H1 (cell line): ENCODE measurements around the gene SCGB1D2. TPM values are rescaled to one million over a fixed set of nuclear protein-coding genes. Genes with fewer than 3 reads are reported as not detected.

Source experiments
- CTCF ChIA-PET: fragments of 300-600 bp; sonication (Branson Sonifier 250); formaldehyde crosslinking; loops from one replicate; lab custom pipeline; 2021; ENCODE audit not compliant: partially characterized antibody; lab: Charles Lee
- POLR2A ChIA-PET: fragments of 300-600 bp; sonication (Branson Sonifier 250); formaldehyde crosslinking; loops from one replicate; lab custom pipeline; 2021; ENCODE audit warnings: inconsistent platforms; ENCODE audit not compliant: partially characterized antibody; lab: Charles Lee
- DNase-seq, 2 experiments: peaks; one replicate each; pipeline versions ENCODE4 v3.0.0 to v3.0.0-alpha.2; 2010 to 2022; ENCODE audit warnings: low spot score in 2 of 2, low read depth in 1 of 2, mixed read lengths in 1 of 2
- FAIRE-seq: peaks from 2 replicates; lab custom pipeline; 2011; peaks lifted over from hg19 to GRCh38; lab: Jason Lieb, UNC
- H2AFZ ChIP-seq: 2 replicates; pipeline ENCODE4 v1.8.1; 2012; ENCODE audit warnings: low read length, inconsistent platforms
- H2AK5ac ChIP-seq: 2 replicates; pipeline ENCODE4 v1.6.1; 2013; ENCODE audit warnings: low read depth, low read length
- H2BK120ac ChIP-seq: replicated peaks from 2 replicates; pipeline ENCODE3; 2013; ENCODE audit warnings: low read depth, low read length, inconsistent platforms
- H2BK12ac ChIP-seq: 2 replicates; pipeline ENCODE4 v1.6.1; 2013; ENCODE audit warnings: low read depth, low read length
- H2BK15ac ChIP-seq: 2 replicates; pipeline ENCODE4 v1.6.1; 2013; ENCODE audit warnings: low read length
- H2BK20ac ChIP-seq: 2 replicates; pipeline ENCODE4 v1.6.1; 2013; ENCODE audit warnings: low read length
- H2BK5ac ChIP-seq: 2 replicates; pipeline ENCODE4 v1.6.1; 2013; ENCODE audit warnings: low read depth, low read length
- H3K14ac ChIP-seq: 2 replicates; pipeline ENCODE4 v1.6.1; 2013; ENCODE audit warnings: inconsistent platforms; ENCODE audit not compliant: insufficient read length
- H3K18ac ChIP-seq: 2 replicates; pipeline ENCODE4 v1.6.1; 2013; ENCODE audit warnings: low read length; ENCODE audit errors: extremely low read depth
- H3K23ac ChIP-seq: 2 replicates; pipeline ENCODE4 v1.6.1; 2013; ENCODE audit warnings: inconsistent platforms; ENCODE audit not compliant: insufficient read length
- H3K23me2 ChIP-seq: 2 replicates; pipeline ENCODE4 v1.6.1; 2013; ENCODE audit warnings: low read depth, low read length
- H3K27ac ChIP-seq: 2 replicates; pipeline ENCODE4 v1.6.1; 2011; ENCODE audit warnings: low read depth, low read length, inconsistent platforms
- H3K27me3 ChIP-seq, 4 experiments: replicated peaks in 1 of 4; 1 replicate in 1 of 4; 2 replicates in 3 of 4; pipeline versions ENCODE4 v1.6.1 to v1.8.1; 2011 to 2013; ENCODE audit warnings: low read length in 3 of 4, mild to moderate bottlenecking in 3 of 4, inconsistent platforms in 2 of 4, mixed read lengths in 2 of 4, moderate library complexity in 1 of 4; ENCODE audit not compliant: control insufficient read depth in 3 of 4, insufficient read depth in 3 of 4; ENCODE audit errors: extremely low read depth in 1 of 4
- H3K36me3 ChIP-seq, 4 experiments: 2 replicates each; pipeline versions ENCODE4 v1.6.1 to v1.8.1; 2011 to 2013; ENCODE audit warnings: mild to moderate bottlenecking in 4 of 4, low read length in 3 of 4, moderate library complexity in 2 of 4, control low read depth in 1 of 4, inconsistent platforms in 1 of 4; ENCODE audit not compliant: insufficient read depth in 4 of 4, control insufficient read depth in 2 of 4
- H3K4ac ChIP-seq: replicated peaks from 2 replicates; pipeline ENCODE3; 2013; ENCODE audit warnings: low read length, low read depth, mixed read lengths, inconsistent platforms; ENCODE audit not compliant: insufficient read length
- H3K4me1 ChIP-seq, 4 experiments: replicated peaks in 1 of 4; 1 replicate in 1 of 4; 2 replicates in 3 of 4; pipeline versions ENCODE4 v1.6.1 to v1.8.1; 2011 to 2013; ENCODE audit warnings: low read length in 3 of 4, inconsistent platforms in 2 of 4, mixed read lengths in 1 of 4; ENCODE audit not compliant: insufficient read depth in 4 of 4, control insufficient read depth in 3 of 4
- H3K4me2 ChIP-seq, 2 experiments: 2 replicates each; pipeline versions ENCODE4 v1.6.1 to v1.8.1; 2011 to 2013; ENCODE audit warnings: low read depth in 2 of 2, low read length in 2 of 2, control low read depth in 1 of 2, inconsistent platforms in 1 of 2, mild to moderate bottlenecking in 1 of 2; ENCODE audit not compliant: insufficient read depth in 1 of 2
- H3K4me3 ChIP-seq, 4 experiments: fragments of 200-600, 300-600 bp in 1 of 4; sonication (generic), shearing (Covaris generic), sonication (Bioruptor Twin) in 1 of 4; 2 replicates each; pipeline versions ENCODE4 v1.5.1 to v1.8.1; 2011 to 2016; ENCODE audit warnings: low read length in 4 of 4, low read depth in 3 of 4, control low read depth in 2 of 4, inconsistent platforms in 2 of 4, mild to moderate bottlenecking in 2 of 4, mixed read lengths in 1 of 4, moderate library complexity in 1 of 4; ENCODE audit not compliant: insufficient read depth in 2 of 4; ENCODE audit errors: extremely low read depth in 1 of 4
- H3K56ac ChIP-seq: replicated peaks from 2 replicates; pipeline ENCODE3; 2013; ENCODE audit warnings: low read depth, mild to moderate bottlenecking, mixed read lengths, low read length, inconsistent platforms; ENCODE audit not compliant: insufficient read length
- H3K79me1 ChIP-seq: 2 replicates; pipeline ENCODE4 v1.6.1; 2013; ENCODE audit warnings: low read depth, low read length, control low read depth
- H3K79me2 ChIP-seq, 2 experiments: 2 replicates each; pipeline versions ENCODE4 v1.6.1 to v1.8.1; 2012 to 2013; ENCODE audit warnings: low read length in 2 of 2, mild to moderate bottlenecking in 2 of 2, inconsistent platforms in 1 of 2; ENCODE audit not compliant: insufficient read depth in 2 of 2, control insufficient read depth in 1 of 2
- H3K9ac ChIP-seq, 4 experiments: replicated peaks in 1 of 4; 1 replicate in 1 of 4; 2 replicates in 3 of 4; pipeline versions ENCODE4 v1.6.1 to v1.8.1; 2011 to 2013; ENCODE audit warnings: low read depth in 3 of 4, low read length in 3 of 4, control low read depth in 2 of 4, mild to moderate bottlenecking in 2 of 4, moderate library complexity in 2 of 4, inconsistent platforms in 1 of 4; ENCODE audit errors: extremely low read depth in 1 of 4
- H3K9me3 ChIP-seq, 2 experiments: 2 replicates each; pipeline versions ENCODE4 v1.6.1 to v1.8.1; 2012 to 2013; ENCODE audit warnings: mild to moderate bottlenecking in 2 of 2, moderate library complexity in 2 of 2, control low read depth in 1 of 2, inconsistent platforms in 1 of 2, low read depth in 1 of 2, low read length in 1 of 2, mixed read lengths in 1 of 2; ENCODE audit not compliant: insufficient read depth in 2 of 2
- H4K20me1 ChIP-seq, 2 experiments: replicated peaks in 1 of 2; 2 replicates each; pipeline versions ENCODE3 to v1.8.1; 2011 to 2013; ENCODE audit warnings: inconsistent platforms in 2 of 2, low read length in 2 of 2, mild to moderate bottlenecking in 1 of 2; ENCODE audit not compliant: insufficient read depth in 2 of 2, control insufficient read depth in 1 of 2
- H4K5ac ChIP-seq: 2 replicates; pipeline ENCODE4 v1.6.1; 2013; ENCODE audit warnings: low read length, low read depth, mixed read lengths, inconsistent platforms; ENCODE audit not compliant: insufficient read length
- H4K8ac ChIP-seq: 2 replicates; pipeline ENCODE4 v1.8.0; 2013; ENCODE audit warnings: mild to moderate bottlenecking, moderate library complexity, low read length, inconsistent platforms; ENCODE audit not compliant: insufficient read depth; ENCODE audit errors: extremely low read depth
- H4K91ac ChIP-seq: replicated peaks from 2 replicates; pipeline ENCODE3; 2013; ENCODE audit warnings: low read length, mixed read lengths, inconsistent platforms; ENCODE audit not compliant: insufficient read length
- ASH2L ChIP-seq: fragments of 200-600, 300-600 bp; sonication (generic); IDR thresholded peaks from one replicate; pipeline ENCODE4 v1.7.1; 2017; ENCODE audit warnings: low read length
- BCL11A ChIP-seq, 2 experiments: IDR thresholded peaks; one replicate each; pipeline ENCODE4 v1.6.1; 2011; ENCODE audit warnings: low read depth in 2 of 2, low read length in 2 of 2, mild to moderate bottlenecking in 2 of 2
- CBX8 ChIP-seq: fragments of 300-800, 300-1000 bp; sonication (generic); IDR thresholded peaks from 2 replicates; pipeline ENCODE4 v1.7.1; 2016; ENCODE audit warnings: low read depth, low read length, borderline replicate concordance
- CREB1 ChIP-seq: IDR thresholded peaks from 2 replicates; pipeline ENCODE4 v1.6.1; 2012; ENCODE audit warnings: inconsistent platforms
- CTBP2 ChIP-seq: IDR thresholded peaks from 2 replicates; pipeline ENCODE4 v1.7.0; 2011; ENCODE audit warnings: borderline replicate concordance, mild to moderate bottlenecking, moderate library complexity, mixed read lengths, low read length; ENCODE audit not compliant: insufficient read depth, insufficient read length
- EZH2 ChIP-seq: fragments of 200-600 bp; sonication (generic); IDR thresholded peaks from 2 replicates; pipeline ENCODE4 v1.7.1; 2012; ENCODE audit warnings: low read depth, mild to moderate bottlenecking, moderate library complexity, low read length, inconsistent platforms; ENCODE audit not compliant: severe bottlenecking
- HDAC2 ChIP-seq, 2 experiments: fragments of 300-600 bp in 1 of 2; sonication (generic) in 1 of 2; IDR thresholded peaks; 2 replicates each; pipeline ENCODE4 v1.6.1; 2011 to 2012; ENCODE audit warnings: low read depth in 2 of 2, low read length in 2 of 2, mild to moderate bottlenecking in 2 of 2, moderate library complexity in 2 of 2, borderline replicate concordance in 1 of 2, inconsistent platforms in 1 of 2
- JUND ChIP-seq: IDR thresholded peaks from 2 replicates; pipeline ENCODE4 v1.6.1; 2011; ENCODE audit warnings: mild to moderate bottlenecking, improper control_type of control experiment, low read length
- MAX ChIP-seq: IDR thresholded peaks from 2 replicates; pipeline ENCODE4 v1.6.1; 2012; ENCODE audit warnings: inconsistent platforms
- PHF8 ChIP-seq: fragments of 200-600 bp; sonication (generic); conservative IDR thresholded peaks from 2 replicates; pipeline ENCODE4 v1.7.1; 2012; ENCODE audit warnings: low read depth, mild to moderate bottlenecking, inconsistent platforms, low read length, moderate library complexity
- POLR2AphosphoS5 ChIP-seq: IDR thresholded peaks from 2 replicates; pipeline ENCODE4 v1.6.1; 2011; ENCODE audit warnings: low read depth, low read length
- RXRA ChIP-seq: IDR thresholded peaks from 2 replicates; pipeline ENCODE4 v1.6.1; 2011; ENCODE audit warnings: low read depth, mild to moderate bottlenecking, low read length, moderate library complexity; ENCODE audit not compliant: insufficient read depth
- SAP30 ChIP-seq: fragments of 300-600 bp; sonication (generic); IDR thresholded peaks from 2 replicates; pipeline ENCODE4 v1.7.1; 2012; ENCODE audit warnings: low read length, moderate library complexity, mild to moderate bottlenecking, inconsistent platforms; ENCODE audit not compliant: insufficient read depth, insufficient replicate concordance
- SP4 ChIP-seq: IDR thresholded peaks from 2 replicates; pipeline ENCODE4 v1.6.1; 2012; ENCODE audit warnings: low read length, inconsistent platforms
- WGBS, 2 experiments: shearing (Covaris generic) in 1 of 2; methylation state at CpG; one replicate each; pipeline versions ENCODE4 v1.1.6 to v1.1.7; 2013 to 2015; ENCODE audit warnings: low lambda C conversion rate in 2 of 2, mixed read lengths in 2 of 2, inconsistent platforms in 1 of 2, low coverage in 1 of 2, missing lambda C conversion rate in 1 of 2; ENCODE audit not compliant: insufficient replicate concordance in 2 of 2, insufficient coverage in 1 of 2, insufficient read length in 1 of 2; ENCODE audit errors: extremely low coverage in 1 of 2, missing lambda C conversion rate in 1 of 2; 5-methylcytosine and 5-hydroxymethylcytosine counted together
- polyA plus RNA-seq, 7 experiments: library from polyadenylated mRNA; depleted of rRNA in 3 of 7; stranded (reverse) in 5 of 7; unstranded in 2 of 7; fragments of >200 nt in 5 of 7; fragments of 200-250 nt in 2 of 7; gene quantifications; 1 replicate in 5 of 7; 2 replicates in 1 of 7; 4 replicates in 1 of 7; pipeline versions ENCODE4 v1.2.1 to v1.2.3, GENCODE V29; 2011 to 2013; ENCODE audit warnings: missing spikeins in 2 of 7, mixed read lengths in 2 of 7
- total RNA-seq: library from RNA; stranded (reverse); fragmentation: NEBNext Ultra II Directional; extraction: Animal tissue kit (Norgen Biotek cat#: 25700); gene quantifications from 2 replicates; pipeline ENCODE4 v1.2.1, GENCODE V29; 2021

The SCGB1D2 gene
- total and polyA plus RNA-seq, 2 of the 8 experiments (the other 6 are each of a cell fraction or from before 2014, with no cell fraction given): not detected

GRCh38 chr11:62236187-62236586 is 5.9 kb upstream of the SCGB1D2 start:
- WGBS, 2 experiments: 94% methylated on average over 2 of the region's 2 CpGs; no CpG with 5 or more reads in 1 of the 2 experiments
- no peak for TF ChIP-seq SP4
- no peak for TF ChIP-seq BCL11A (IDR thresholded peaks at IDR 0.05; ENCODE audit: low read depth in 2 of 2, low read length in 2 of 2)
- TF ChIP-seq MAX: no peak
- TF ChIP-seq SAP30: no peak
- TF ChIP-seq CBX8: no peak
- TF ChIP-seq RXRA: no peak
- no peak for TF ChIP-seq HDAC2 (IDR thresholded peaks at IDR 0.05; ENCODE audit: borderline replicate concordance in 1 of 2, low read depth in 2 of 2, low read length in 2 of 2)
- no peak for TF ChIP-seq CTBP2
- TF ChIP-seq EZH2: no peak
- TF ChIP-seq PHF8: no peak
- no peak for TF ChIP-seq CREB1
- TF ChIP-seq ASH2L: no peak
- no peak for TF ChIP-seq JUND
- no peak for TF ChIP-seq POLR2AphosphoS5

More at GRCh38 chr11:62236187-62236586, 5.9 kb upstream of the SCGB1D2 start:
- no peak overlapping the region for H2BK120ac ChIP-seq
- FAIRE-seq (no peak), DNase-seq (no peak)
- no peaks in the 10 kb centered on the region for H3K79me2 ChIP-seq
- no peak overlapping the region for H3K56ac ChIP-seq
- H4K5ac ChIP-seq: no peak overlapping the region
- H2AFZ ChIP-seq: no peak overlapping the region
- H2BK12ac ChIP-seq: no peak overlapping the region
- no peak overlapping the region for H3K4me2 ChIP-seq
- H2BK15ac ChIP-seq: no peak overlapping the region
- no peak overlapping the region for H2BK5ac ChIP-seq
- no peak overlapping the region for H4K8ac ChIP-seq
- H3K23ac ChIP-seq: no peak overlapping the region
- H3K36me3 ChIP-seq: no peaks in the 10 kb centered on the region
- H3K9ac ChIP-seq: no peak overlapping the region
- POLR2A ChIA-PET: no interaction called here
- H3K9me3 ChIP-seq: no peaks in the 10 kb centered on the region
- peaks cover 3% of the 10 kb centered on the region; the same call in 1 of the 2 replicates for H3K23me2 ChIP-seq
- no peaks in the 10 kb centered on the region for H3K4me1 ChIP-seq
- CTCF ChIA-PET: interaction anchor here (0.5 to 1.8 kb wide), 6 partner anchors 9 to 241 kb away, joined by 3 to 5 read pairs (median 4); no protein-coding TSS in a partner anchor
- peaks cover 0 to 1% (median 0%) of the 10 kb centered on the region in 4 experiments; a peak in 1 of 7 replicates for H3K27me3 ChIP-seq
- no peak overlapping the region for H2AK5ac ChIP-seq
- H3K14ac ChIP-seq: no peak overlapping the region
- no peak overlapping the region for H3K4ac ChIP-seq
- no peaks in the 10 kb centered on the region for H3K79me1 ChIP-seq
- H3K4me3 ChIP-seq: no peak overlapping the region
- no peak overlapping the region for H3K18ac ChIP-seq
- H2BK20ac ChIP-seq: no peak overlapping the region
- H3K27ac ChIP-seq: no peak overlapping the region
- no peak overlapping the region for H4K91ac ChIP-seq
- H4K20me1 ChIP-seq: peaks cover 0 to 2% of the 10 kb centered on the region in 2 experiments
